ENCODE results near the gene LDB3.

LDB3 gene

GRCh38 chr10:86671985-86672710 is 3.8 kb downstream of the LDB3 start:
- no peaks in the 10 kb centered on the region for H3K9me3 ChIP-seq (ENCODE audit: control insufficient read depth, insufficient read depth, low read depth, low read length)
- POLR2A ChIA-PET: interaction anchor here (0.8 kb wide), 1 partner anchor 20 kb away, joined by 3 read pairs; no protein-coding TSS in a partner anchor
- no peak overlapping the region for H3K27ac ChIP-seq (ENCODE audit: extremely low read depth, low read depth, low read length)
- H3K4me3 ChIP-seq (ENCODE audit: low read depth, low read length): no peak overlapping the region
- TF ChIP-seq ZNF473 (tag by site-specific recombination; IDR thresholded peaks at IDR 0.05) (no peak), ZNF510 (tag by site-specific recombination; IDR thresholded peaks at IDR 0.05; ENCODE audit: insufficient replicate concordance) (no peak), ZNF148 (tag by site-specific recombination; IDR thresholded peaks at IDR 0.05; ENCODE audit: borderline replicate concordance) (no peak), GLIS1 (tag by site-specific recombination; IDR thresholded peaks at IDR 0.05) (peak; percentile 26; the same call in 1 of the 2 replicates), EGR2 (tag by site-specific recombination; IDR thresholded peaks at IDR 0.05; ENCODE audit: low read depth) (no peak), ZNF354C (tag by site-specific recombination; IDR thresholded peaks at IDR 0.05; ENCODE audit: borderline replicate concordance, low read depth) (no peak), ZFP41 (tag by site-specific recombination; IDR thresholded peaks at IDR 0.05; ENCODE audit: borderline replicate concordance) (no peak), HOXA7 (CRISPR knock-in tag; IDR thresholded peaks at IDR 0.05; ENCODE audit: borderline replicate concordance) (no peak), KLF10 (tag by site-specific recombination; IDR thresholded peaks at IDR 0.05) (no peak), PRDM10 (tag by site-specific recombination; IDR thresholded peaks at IDR 0.05) (0 out of 2 replicates have a peak, but pooled peaks have one; percentile 23), ZNF514 (tag by site-specific recombination; IDR thresholded peaks at IDR 0.05) (no peak), SP2 (tag by site-specific recombination; IDR thresholded peaks at IDR 0.05) (no peak), ZNF155 (tag by site-specific recombination; IDR thresholded peaks at IDR 0.05) (no peak), ZSCAN16 (tag by site-specific recombination; IDR thresholded peaks at IDR 0.05) (no peak), MZF1 (tag by site-specific recombination; IDR thresholded peaks at IDR 0.05; ENCODE audit: borderline replicate concordance) (no peak), SCRT2 (tag by site-specific recombination; IDR thresholded peaks at IDR 0.05) (peak; percentile 93), ZNF571 (tag by site-specific recombination; IDR thresholded peaks at IDR 0.05) (no peak), ZNF157 (tag by site-specific recombination; IDR thresholded peaks at IDR 0.05) (no peak), ZIC2 (tag by site-specific recombination; IDR thresholded peaks at IDR 0.05) (peak; percentile 54; the same call in 1 of the 2 replicates), ZNF658 (tag by site-specific recombination; IDR thresholded peaks at IDR 0.05) (no peak), ZNF433 (tag by site-specific recombination; IDR thresholded peaks at IDR 0.05; ENCODE audit: low read depth) (no peak), ZNF221 (tag by site-specific recombination; IDR thresholded peaks at IDR 0.05; ENCODE audit: borderline replicate concordance) (no peak), ZNF292 (tag by site-specific recombination; IDR thresholded peaks at IDR 0.05; ENCODE audit: borderline replicate concordance, low read depth) (no peak)
- TF ChIP-seq, protein P1, sequence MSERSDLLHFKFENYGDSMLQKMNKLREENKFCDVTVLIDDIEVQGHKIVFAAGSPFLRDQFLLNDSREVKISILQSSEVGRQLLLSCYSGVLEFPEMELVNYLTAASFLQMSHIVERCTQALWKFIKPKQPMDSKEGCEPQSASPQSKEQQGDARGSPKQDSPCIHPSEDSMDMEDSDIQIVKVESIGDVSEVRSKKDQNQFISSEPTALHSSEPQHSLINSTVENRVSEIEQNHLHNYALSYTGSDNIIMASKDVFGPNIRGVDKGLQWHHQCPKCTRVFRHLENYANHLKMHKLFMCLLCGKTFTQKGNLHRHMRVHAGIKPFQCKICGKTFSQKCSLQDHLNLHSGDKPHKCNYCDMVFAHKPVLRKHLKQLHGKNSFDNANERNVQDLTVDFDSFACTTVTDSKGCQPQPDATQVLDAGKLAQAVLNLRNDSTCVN (tag by site-specific recombination; optimal IDR thresholded peaks at IDR 0.05): no peak
- TF ChIP-seq, protein P2, sequence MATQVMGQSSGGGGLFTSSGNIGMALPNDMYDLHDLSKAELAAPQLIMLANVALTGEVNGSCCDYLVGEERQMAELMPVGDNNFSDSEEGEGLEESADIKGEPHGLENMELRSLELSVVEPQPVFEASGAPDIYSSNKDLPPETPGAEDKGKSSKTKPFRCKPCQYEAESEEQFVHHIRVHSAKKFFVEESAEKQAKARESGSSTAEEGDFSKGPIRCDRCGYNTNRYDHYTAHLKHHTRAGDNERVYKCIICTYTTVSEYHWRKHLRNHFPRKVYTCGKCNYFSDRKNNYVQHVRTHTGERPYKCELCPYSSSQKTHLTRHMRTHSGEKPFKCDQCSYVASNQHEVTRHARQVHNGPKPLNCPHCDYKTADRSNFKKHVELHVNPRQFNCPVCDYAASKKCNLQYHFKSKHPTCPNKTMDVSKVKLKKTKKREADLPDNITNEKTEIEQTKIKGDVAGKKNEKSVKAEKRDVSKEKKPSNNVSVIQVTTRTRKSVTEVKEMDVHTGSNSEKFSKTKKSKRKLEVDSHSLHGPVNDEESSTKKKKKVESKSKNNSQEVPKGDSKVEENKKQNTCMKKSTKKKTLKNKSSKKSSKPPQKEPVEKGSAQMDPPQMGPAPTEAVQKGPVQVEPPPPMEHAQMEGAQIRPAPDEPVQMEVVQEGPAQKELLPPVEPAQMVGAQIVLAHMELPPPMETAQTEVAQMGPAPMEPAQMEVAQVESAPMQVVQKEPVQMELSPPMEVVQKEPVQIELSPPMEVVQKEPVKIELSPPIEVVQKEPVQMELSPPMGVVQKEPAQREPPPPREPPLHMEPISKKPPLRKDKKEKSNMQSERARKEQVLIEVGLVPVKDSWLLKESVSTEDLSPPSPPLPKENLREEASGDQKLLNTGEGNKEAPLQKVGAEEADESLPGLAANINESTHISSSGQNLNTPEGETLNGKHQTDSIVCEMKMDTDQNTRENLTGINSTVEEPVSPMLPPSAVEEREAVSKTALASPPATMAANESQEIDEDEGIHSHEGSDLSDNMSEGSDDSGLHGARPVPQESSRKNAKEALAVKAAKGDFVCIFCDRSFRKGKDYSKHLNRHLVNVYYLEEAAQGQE (tag by site-specific recombination; IDR thresholded peaks at IDR 0.05): no peak
- TF ChIP-seq, protein P3, sequence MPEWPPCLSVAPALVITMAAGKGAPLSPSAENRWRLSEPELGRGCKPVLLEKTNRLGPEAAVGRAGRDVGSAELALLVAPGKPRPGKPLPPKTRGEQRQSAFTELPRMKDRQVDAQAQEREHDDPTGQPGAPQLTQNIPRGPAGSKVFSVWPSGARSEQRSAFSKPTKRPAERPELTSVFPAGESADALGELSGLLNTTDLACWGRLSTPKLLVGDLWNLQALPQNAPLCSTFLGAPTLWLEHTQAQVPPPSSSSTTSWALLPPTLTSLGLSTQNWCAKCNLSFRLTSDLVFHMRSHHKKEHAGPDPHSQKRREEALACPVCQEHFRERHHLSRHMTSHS (tag by site-specific recombination; IDR thresholded peaks at IDR 0.05): no peak
- CTCF ChIA-PET: interaction anchor here (0.6 to 1.8 kb wide), 5 partner anchors 12 to 146 kb away, joined by 3 to 5 read pairs (median 3); no protein-coding TSS in a partner anchor
- H3K36me3 ChIP-seq (ENCODE audit: control insufficient read depth in 2 of 2, insufficient read depth in 1 of 2, low read length in 2 of 2): no peaks in the 10 kb centered on the region
- H3K4me1 ChIP-seq (ENCODE audit: control insufficient read depth, insufficient read depth, low read length): peaks cover 9% of the 10 kb centered on the region
